Mesenchymal stem cell (in vitro differentiated cells and primary cell): ENCODE data around the gene UNC93B1.
"Not testable (repeated sequence)": the region's sequence is repeated elsewhere in the genome, so short reads cannot be mapped to it uniquely, and the experiment has no call there.

Experiments used
- DNase-seq: peaks from one replicate; pipeline ENCODE4 v3.0.0-alpha.2; 2013
- H2AFZ ChIP-seq: one replicate; pipeline ENCODE4 v1.6.1; 2013; ENCODE audit warnings: low read depth, mild to moderate bottlenecking, control low read depth, inconsistent platforms, low read length, moderate library complexity
- H2AK5ac ChIP-seq: 2 replicates; pipeline ENCODE4 v1.6.1; 2013; ENCODE audit warnings: low read length, moderate library complexity, mild to moderate bottlenecking, inconsistent platforms; ENCODE audit not compliant: severe bottlenecking
- H2BK120ac ChIP-seq: one replicate; pipeline ENCODE4 v1.6.1; 2013; ENCODE audit warnings: low read depth, mild to moderate bottlenecking, inconsistent platforms, low read length, moderate library complexity
- H2BK12ac ChIP-seq, 2 experiments: one replicate each; pipeline ENCODE4 v1.6.1; 2013; ENCODE audit warnings: inconsistent platforms in 2 of 2, low read length in 2 of 2, mild to moderate bottlenecking in 2 of 2, moderate library complexity in 2 of 2, control low read depth in 1 of 2
- H2BK15ac ChIP-seq: one replicate; pipeline ENCODE4 v1.6.1; 2013; ENCODE audit warnings: mild to moderate bottlenecking, low read depth, inconsistent platforms; ENCODE audit not compliant: poor library complexity, severe bottlenecking
- H2BK5ac ChIP-seq: 2 replicates; pipeline ENCODE4 v1.6.1; 2013; ENCODE audit warnings: low read depth, mild to moderate bottlenecking, low read length, control low read depth, inconsistent platforms; ENCODE audit not compliant: poor library complexity, severe bottlenecking
- H3K14ac ChIP-seq, 2 experiments: one replicate each; pipeline ENCODE4 v1.6.1; 2013; ENCODE audit warnings: inconsistent platforms in 2 of 2, low read length in 2 of 2, control low read depth in 1 of 2, mild to moderate bottlenecking in 1 of 2, moderate library complexity in 1 of 2
- H3K18ac ChIP-seq, 2 experiments: one replicate each; pipeline ENCODE4 v1.6.1; 2013; ENCODE audit warnings: inconsistent platforms in 2 of 2, low read length in 2 of 2, control low read depth in 1 of 2, low read depth in 1 of 2, mild to moderate bottlenecking in 1 of 2
- H3K23ac ChIP-seq, 2 experiments: one replicate each; pipeline ENCODE4 v1.6.1; 2013; ENCODE audit warnings: inconsistent platforms in 2 of 2, low read length in 2 of 2, mild to moderate bottlenecking in 2 of 2, moderate library complexity in 2 of 2, control low read depth in 1 of 2
- H3K27ac ChIP-seq: 2 replicates; pipeline ENCODE4 v1.5.1; 2013; ENCODE audit warnings: mild to moderate bottlenecking, moderate library complexity, low read length, control low read depth, inconsistent platforms; ENCODE audit not compliant: poor library complexity, severe bottlenecking
- H3K27me3 ChIP-seq, 2 experiments: 2 replicates each; pipeline versions ENCODE4 v1.6.1 to v1.7.0; 2013; ENCODE audit warnings: low read length in 2 of 2, mild to moderate bottlenecking in 2 of 2, moderate library complexity in 2 of 2, control low read depth in 1 of 2, inconsistent platforms in 1 of 2; ENCODE audit not compliant: control insufficient read depth in 1 of 2, insufficient read depth in 1 of 2
- H3K36me3 ChIP-seq, 2 experiments: 2 replicates each; pipeline versions ENCODE4 v1.6.1 to v1.7.0; 2013; ENCODE audit warnings: low read length in 2 of 2, control low read depth in 1 of 2, inconsistent platforms in 1 of 2, low read depth in 1 of 2, mild to moderate bottlenecking in 1 of 2; ENCODE audit not compliant: insufficient read depth in 2 of 2, control insufficient read depth in 1 of 2
- H3K4ac ChIP-seq, 2 experiments: one replicate each; pipeline ENCODE4 v1.6.1; 2013; ENCODE audit warnings: inconsistent platforms in 2 of 2, low read length in 2 of 2, mild to moderate bottlenecking in 2 of 2, moderate library complexity in 2 of 2, control low read depth in 1 of 2, low read depth in 1 of 2
- H3K4me1 ChIP-seq: 2 replicates; pipeline ENCODE4 v1.6.1; 2013; ENCODE audit warnings: low read depth, low read length, control low read depth; ENCODE audit not compliant: control insufficient read depth, insufficient read depth
- H3K4me2 ChIP-seq: 2 replicates; pipeline ENCODE4 v1.6.1; 2013; ENCODE audit warnings: low read length, mild to moderate bottlenecking, inconsistent platforms; ENCODE audit not compliant: poor library complexity, severe bottlenecking
- H3K4me3 ChIP-seq, 2 experiments: 2 replicates each; pipeline versions ENCODE4 v1.5.1 to v1.7.0; 2013; ENCODE audit warnings: low read length in 2 of 2, mild to moderate bottlenecking in 2 of 2, control low read depth in 1 of 2, low read depth in 1 of 2; ENCODE audit not compliant: insufficient read depth in 1 of 2
- H3K79me1 ChIP-seq: replicated peaks from 2 replicates; pipeline ENCODE4 v1.6.1; 2013; ENCODE audit warnings: mild to moderate bottlenecking, control low read depth, low read length, inconsistent platforms; ENCODE audit not compliant: poor library complexity, severe bottlenecking
- H3K9ac ChIP-seq: 2 replicates; pipeline ENCODE4 v1.7.0; 2013; ENCODE audit warnings: mild to moderate bottlenecking, low read length, moderate library complexity
- H3K9me3 ChIP-seq: 2 replicates; pipeline ENCODE4 v1.7.0; 2013; ENCODE audit warnings: mild to moderate bottlenecking, low read length; ENCODE audit not compliant: control insufficient read depth
- H4K8ac ChIP-seq: one replicate; pipeline ENCODE4 v1.6.1; 2013; ENCODE audit warnings: inconsistent platforms, mild to moderate bottlenecking, low read length, moderate library complexity
- H4K91ac ChIP-seq: one replicate; pipeline ENCODE4 v1.6.1; 2013; ENCODE audit warnings: mild to moderate bottlenecking, low read length, inconsistent platforms
- WGBS: methylation state at CpG from one replicate; pipeline ENCODE4 v1.1.7; 2013; ENCODE audit warnings: mixed read lengths; 5-methylcytosine and 5-hydroxymethylcytosine counted together

The UNC93B1 gene

DNA sequence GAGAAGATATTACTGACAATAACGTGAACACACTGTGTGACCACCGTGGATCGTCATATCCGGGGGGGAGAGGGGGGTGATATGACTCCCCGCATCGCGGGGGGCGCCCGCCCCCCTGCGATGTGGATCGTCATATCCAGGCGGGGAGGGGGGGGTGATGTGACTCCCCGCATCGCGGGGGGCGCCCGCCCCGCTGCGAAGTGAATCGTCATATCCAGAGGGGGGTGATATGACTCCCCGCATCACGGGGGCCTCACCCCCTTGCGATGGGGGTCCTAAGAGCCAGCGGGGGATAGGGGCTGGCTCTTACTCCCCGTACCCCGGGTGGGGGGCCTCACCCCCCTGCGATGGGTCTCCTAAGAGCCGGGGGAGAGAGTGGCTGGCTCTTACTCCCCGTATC, 19.9 kb downstream of the UNC93B1 start:
- no peak for DNase-seq
- Histone ChIP-seq H3K14ac (no peak overlapping the region), H3K36me3 (no peaks in the 10 kb centered on the region), H3K9me3 (no peaks in the 10 kb centered on the region), H3K9ac (no peak overlapping the region), H2BK120ac (no peak overlapping the region), H2AK5ac (no peak overlapping the region), H2AFZ (no peak overlapping the region), H3K18ac (no peak overlapping the region), H4K8ac (no peak overlapping the region), H3K27ac (no peak overlapping the region), H3K4me2 (no peak overlapping the region), H2BK15ac (no peak overlapping the region), H2BK12ac (no peak overlapping the region), H3K4ac (no peak overlapping the region), H4K91ac (no peak overlapping the region), H3K4me1 (no peaks in the 10 kb centered on the region), H3K4me3 (no peak overlapping the region), H3K79me1 (no peaks in the 10 kb centered on the region), H3K27me3 (peaks cover 4 to 12% of the 10 kb centered on the region in 2 experiments), H3K23ac (no peak overlapping the region), H2BK5ac (no peak overlapping the region)
- 87% methylated on average over 28 of the region's 29 CpGs for WGBS

DNA sequence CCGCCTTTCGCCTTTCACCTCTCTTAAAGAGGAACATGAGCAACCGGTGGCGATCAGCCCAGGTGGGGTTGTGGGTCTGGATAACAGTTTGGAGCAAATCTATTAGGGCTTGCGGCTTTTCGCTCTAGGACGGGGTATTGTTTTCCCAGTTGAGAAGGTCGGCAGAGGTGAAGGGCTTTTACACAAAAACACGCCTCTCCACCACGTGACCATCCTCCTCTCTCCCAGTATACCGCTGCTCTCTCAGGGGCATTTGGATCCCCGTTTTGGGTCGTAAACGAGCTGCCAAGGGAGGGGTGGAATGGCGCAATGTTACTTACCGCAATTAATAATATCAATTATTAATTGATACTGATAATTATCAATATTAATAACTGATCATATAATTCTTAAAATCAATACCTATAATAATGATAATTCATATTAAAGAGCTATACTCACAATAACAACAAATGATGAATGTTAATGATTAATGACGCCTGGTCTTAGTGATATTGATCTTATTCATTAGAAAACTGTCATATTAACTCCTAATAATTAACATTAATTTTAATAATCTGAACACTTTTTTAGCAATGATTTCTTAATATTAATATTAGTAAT, 21.5 kb downstream of the UNC93B1 start:
- H3K4ac ChIP-seq, H2BK120ac ChIP-seq, H4K91ac ChIP-seq, H3K9ac ChIP-seq, H3K14ac ChIP-seq, H3K4me3 ChIP-seq, H3K23ac ChIP-seq, H4K8ac ChIP-seq, H3K18ac ChIP-seq, H3K9me3 ChIP-seq, H2BK12ac ChIP-seq, H2AFZ ChIP-seq, H3K4me1 ChIP-seq, DNase-seq, H3K4me2 ChIP-seq, H3K36me3 ChIP-seq, H3K27ac ChIP-seq, H2AK5ac ChIP-seq, H2BK5ac ChIP-seq, H3K79me1 ChIP-seq, H2BK15ac ChIP-seq: not testable (repeated sequence)
- 82% methylated on average over 7 of the region's 17 CpGs for WGBS
- peaks cover 4 to 24% of the 10 kb centered on the region in 2 experiments for H3K27me3 ChIP-seq

DNA sequence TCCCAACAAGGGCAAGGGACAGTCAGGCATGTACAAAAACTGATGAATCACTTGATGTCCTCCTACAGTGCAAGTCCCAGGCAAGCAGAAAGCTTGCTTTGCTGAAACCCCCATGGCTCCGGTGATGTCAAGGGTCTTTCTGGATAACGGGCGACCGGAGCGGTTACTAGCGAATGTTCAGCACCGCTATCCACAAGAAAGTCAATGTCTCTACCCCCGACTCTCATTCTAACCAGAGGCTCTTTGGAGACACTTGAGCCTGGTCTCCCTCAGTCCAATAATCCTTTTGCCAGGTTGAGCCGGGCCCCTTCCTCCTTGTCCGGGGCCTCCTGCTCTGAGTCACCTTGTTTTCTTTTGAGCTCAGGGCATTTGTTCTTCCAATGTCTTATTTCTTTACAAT, 22.7 kb downstream of the UNC93B1 start:
- H4K91ac ChIP-seq, H4K8ac ChIP-seq, H3K18ac ChIP-seq, H2BK5ac ChIP-seq, H2BK15ac ChIP-seq, H3K4ac ChIP-seq, H3K9me3 ChIP-seq, H3K4me1 ChIP-seq, H3K36me3 ChIP-seq, H3K4me2 ChIP-seq, H3K27ac ChIP-seq, H3K79me1 ChIP-seq, H3K4me3 ChIP-seq, H2BK120ac ChIP-seq, H3K9ac ChIP-seq, H3K14ac ChIP-seq, H2AK5ac ChIP-seq, H3K23ac ChIP-seq, DNase-seq, H2AFZ ChIP-seq, H2BK12ac ChIP-seq: not testable (repeated sequence)
- WGBS, result 89% methylated on average over 10 of the region's 10 CpGs
- peaks cover 4 to 29% of the 10 kb centered on the region in 2 experiments for H3K27me3 ChIP-seq

DNA sequence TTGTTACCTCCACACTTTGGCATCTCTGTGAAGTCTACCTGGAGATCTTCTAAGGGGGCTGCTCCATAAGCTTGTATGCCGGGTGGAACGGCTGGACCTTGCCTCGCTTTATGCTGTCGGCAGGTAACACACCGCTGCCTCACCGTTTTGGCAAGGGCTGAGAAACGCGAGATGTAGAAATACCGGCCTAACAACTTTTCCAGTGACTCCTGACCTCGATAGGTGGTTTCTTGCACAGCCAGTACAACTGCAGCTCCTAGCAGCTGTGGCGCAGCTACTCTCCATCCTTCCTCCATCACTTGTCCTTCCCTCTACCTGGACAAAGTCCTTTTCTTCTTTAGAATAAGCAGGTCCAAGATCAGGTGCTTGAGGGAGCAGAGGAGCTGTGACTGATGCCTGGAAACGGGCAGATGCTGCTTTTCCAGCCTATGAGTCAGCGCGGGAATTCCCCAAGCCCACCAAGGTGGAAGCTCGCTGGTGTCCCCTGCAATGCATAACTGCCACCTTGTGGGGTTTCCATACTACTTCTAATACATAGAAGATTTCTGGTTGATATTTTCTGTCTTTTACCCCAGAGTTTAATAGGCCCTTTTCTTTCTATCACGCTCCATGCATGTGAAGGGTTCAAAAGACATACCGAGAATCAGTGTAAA, 25.0 kb downstream of the UNC93B1 start:
- not testable (repeated sequence) for H3K9me3 ChIP-seq, H3K36me3 ChIP-seq, DNase-seq, H3K18ac ChIP-seq, H2BK5ac ChIP-seq, H4K8ac ChIP-seq, H3K4me2 ChIP-seq, H3K4me3 ChIP-seq, H3K4me1 ChIP-seq, H3K27ac ChIP-seq, H3K9ac ChIP-seq, H2BK120ac ChIP-seq, H3K23ac ChIP-seq, H2AFZ ChIP-seq, H2BK15ac ChIP-seq, H4K91ac ChIP-seq, H3K14ac ChIP-seq, H2BK12ac ChIP-seq, H3K79me1 ChIP-seq, H2AK5ac ChIP-seq, H3K4ac ChIP-seq
- 52% methylated on average over 13 of the region's 17 CpGs for WGBS
- H3K27me3 ChIP-seq, result peaks cover 4 to 34% of the 10 kb centered on the region in 2 experiments
